Ishikawa (cell line): ENCODE data around the gene NAGS.

Source experiments
- CEBPB ChIP-seq: IDR thresholded peaks from 2 replicates; pipeline ENCODE4 v1.6.1; 2012
- CREB1 ChIP-seq: IDR thresholded peaks from 2 replicates; pipeline ENCODE4 v1.6.1; 2012; ENCODE audit warnings: low read depth
- EGR1 ChIP-seq: IDR thresholded peaks from 2 replicates; pipeline ENCODE4 v1.6.1; 2012
- EP300 ChIP-seq: IDR thresholded peaks from 2 replicates; pipeline ENCODE4 v1.6.1; 2012; ENCODE audit warnings: borderline replicate concordance
- FOXM1 ChIP-seq: IDR thresholded peaks from 2 replicates; pipeline ENCODE4 v1.6.1; 2012; ENCODE audit warnings: low read depth, borderline replicate concordance
- RAD21 ChIP-seq: IDR thresholded peaks from 2 replicates; pipeline ENCODE4 v1.6.1; 2012; ENCODE audit warnings: low read depth
- TAF1 ChIP-seq: IDR thresholded peaks from 2 replicates; pipeline ENCODE4 v1.6.1; 2012; ENCODE audit warnings: low read depth, mild to moderate bottlenecking
- TEAD4 ChIP-seq: IDR thresholded peaks from 2 replicates; pipeline ENCODE4 v1.6.1; 2012
- YY1 ChIP-seq: IDR thresholded peaks from 2 replicates; pipeline ENCODE4 v1.6.1; 2012; ENCODE audit warnings: low read depth
- TF ChIP-seq, protein P1 (sequence below): IDR thresholded peaks from 2 replicates; pipeline ENCODE4 v1.6.1; 2012
- TF ChIP-seq, protein P2 (sequence below): IDR thresholded peaks from 2 replicates; pipeline ENCODE4 v1.6.1; 2012; ENCODE audit warnings: low read depth, mild to moderate bottlenecking
- TF ChIP-seq, protein P3 (sequence below): IDR thresholded peaks from 2 replicates; pipeline ENCODE4 v1.6.1; 2012

DNA sequence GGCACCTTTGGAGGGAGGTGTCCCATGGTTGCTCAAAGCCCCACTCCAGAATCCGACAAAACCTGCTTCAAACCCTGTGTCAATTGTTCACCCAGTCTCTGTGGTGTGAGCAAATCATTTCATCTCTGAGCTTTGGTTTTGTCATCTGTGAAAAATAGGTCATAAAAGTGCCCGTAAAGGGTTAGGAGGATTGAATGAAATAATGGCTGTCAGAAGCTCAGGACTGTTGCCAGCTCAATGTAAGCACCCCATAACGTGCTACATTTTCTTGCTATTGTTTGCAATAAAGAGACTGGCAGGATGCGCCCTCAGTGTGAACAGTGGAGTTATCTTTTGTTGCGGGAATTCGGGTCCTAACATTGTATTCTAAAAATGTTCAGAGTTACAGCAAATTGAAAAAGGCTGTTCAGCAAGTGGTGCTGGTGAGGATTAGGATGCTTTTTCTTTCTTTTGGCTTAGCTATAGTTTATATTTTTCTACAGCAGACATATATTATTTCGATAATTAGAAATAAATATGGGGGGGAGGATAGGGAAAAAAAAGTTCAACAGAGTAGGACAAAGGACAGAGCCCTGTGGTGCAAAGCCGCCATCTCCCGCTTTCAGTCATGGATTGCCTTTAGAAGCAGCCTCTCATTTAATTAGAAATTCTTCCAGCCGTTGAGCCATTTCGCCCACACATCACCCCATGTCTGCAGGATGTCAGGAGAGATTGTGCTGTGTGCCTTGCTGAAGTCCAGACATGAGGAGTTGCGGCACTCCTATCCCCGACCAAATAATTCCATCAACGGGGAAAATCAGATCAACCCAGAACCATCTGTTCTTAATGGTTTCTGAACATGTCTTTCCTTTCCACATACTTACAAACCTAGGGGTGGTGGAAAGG is 29.8 kb upstream of the NAGS start:
- TF ChIP-seq YY1 (no peak), EP300 (no peak), CREB1 (no peak), RAD21 (no peak), EGR1 (no peak), CEBPB (no peak), TEAD4 (no peak), FOXM1 (no peak), TAF1 (no peak)
- TF ChIP-seq, protein P1, sequence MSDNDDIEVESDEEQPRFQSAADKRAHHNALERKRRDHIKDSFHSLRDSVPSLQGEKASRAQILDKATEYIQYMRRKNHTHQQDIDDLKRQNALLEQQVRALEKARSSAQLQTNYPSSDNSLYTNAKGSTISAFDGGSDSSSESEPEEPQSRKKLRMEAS: no peak
- TF ChIP-seq, protein P2, sequence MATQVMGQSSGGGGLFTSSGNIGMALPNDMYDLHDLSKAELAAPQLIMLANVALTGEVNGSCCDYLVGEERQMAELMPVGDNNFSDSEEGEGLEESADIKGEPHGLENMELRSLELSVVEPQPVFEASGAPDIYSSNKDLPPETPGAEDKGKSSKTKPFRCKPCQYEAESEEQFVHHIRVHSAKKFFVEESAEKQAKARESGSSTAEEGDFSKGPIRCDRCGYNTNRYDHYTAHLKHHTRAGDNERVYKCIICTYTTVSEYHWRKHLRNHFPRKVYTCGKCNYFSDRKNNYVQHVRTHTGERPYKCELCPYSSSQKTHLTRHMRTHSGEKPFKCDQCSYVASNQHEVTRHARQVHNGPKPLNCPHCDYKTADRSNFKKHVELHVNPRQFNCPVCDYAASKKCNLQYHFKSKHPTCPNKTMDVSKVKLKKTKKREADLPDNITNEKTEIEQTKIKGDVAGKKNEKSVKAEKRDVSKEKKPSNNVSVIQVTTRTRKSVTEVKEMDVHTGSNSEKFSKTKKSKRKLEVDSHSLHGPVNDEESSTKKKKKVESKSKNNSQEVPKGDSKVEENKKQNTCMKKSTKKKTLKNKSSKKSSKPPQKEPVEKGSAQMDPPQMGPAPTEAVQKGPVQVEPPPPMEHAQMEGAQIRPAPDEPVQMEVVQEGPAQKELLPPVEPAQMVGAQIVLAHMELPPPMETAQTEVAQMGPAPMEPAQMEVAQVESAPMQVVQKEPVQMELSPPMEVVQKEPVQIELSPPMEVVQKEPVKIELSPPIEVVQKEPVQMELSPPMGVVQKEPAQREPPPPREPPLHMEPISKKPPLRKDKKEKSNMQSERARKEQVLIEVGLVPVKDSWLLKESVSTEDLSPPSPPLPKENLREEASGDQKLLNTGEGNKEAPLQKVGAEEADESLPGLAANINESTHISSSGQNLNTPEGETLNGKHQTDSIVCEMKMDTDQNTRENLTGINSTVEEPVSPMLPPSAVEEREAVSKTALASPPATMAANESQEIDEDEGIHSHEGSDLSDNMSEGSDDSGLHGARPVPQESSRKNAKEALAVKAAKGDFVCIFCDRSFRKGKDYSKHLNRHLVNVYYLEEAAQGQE: no peak
- TF ChIP-seq, protein P3, sequence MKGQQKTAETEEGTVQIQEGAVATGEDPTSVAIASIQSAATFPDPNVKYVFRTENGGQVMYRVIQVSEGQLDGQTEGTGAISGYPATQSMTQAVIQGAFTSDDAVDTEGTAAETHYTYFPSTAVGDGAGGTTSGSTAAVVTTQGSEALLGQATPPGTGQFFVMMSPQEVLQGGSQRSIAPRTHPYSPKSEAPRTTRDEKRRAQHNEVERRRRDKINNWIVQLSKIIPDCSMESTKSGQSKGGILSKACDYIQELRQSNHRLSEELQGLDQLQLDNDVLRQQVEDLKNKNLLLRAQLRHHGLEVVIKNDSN: no peak
